Kidney (tissue), 14 donors: ENCODE results near the gene DNM3. TPM values are rescaled to one million over a fixed set of nuclear protein-coding genes. Genes with fewer than 3 reads are reported as not detected.

Source experiments
- DNase-seq, 5 donors: peaks; one replicate each; pipeline ENCODE4 v3.0.0-alpha.2; 2013 to 2020
- FAIRE-seq: peaks from 2 replicates; lab custom pipeline; 2012; peaks lifted over from hg19 to GRCh38; lab: Jason Lieb, UNC
- H3K27ac ChIP-seq, 2 donors: one replicate each; pipeline ENCODE4 v1.7.0; 2013; ENCODE audit warnings: low read depth in 2 of 2, low read length in 2 of 2, inconsistent platforms in 1 of 2
- H3K27me3 ChIP-seq: one replicate; pipeline ENCODE4 v1.7.1; 2013; ENCODE audit warnings: low read length, inconsistent platforms; ENCODE audit not compliant: control insufficient read depth, insufficient read depth
- H3K36me3 ChIP-seq, 3 donors: one replicate each; pipeline versions ENCODE4 v1.7.0 to v1.7.1; 2013; ENCODE audit warnings: low read length in 3 of 3, control low read depth in 1 of 3, inconsistent platforms in 1 of 3; ENCODE audit not compliant: insufficient read depth in 3 of 3, control insufficient read depth in 2 of 3
- H3K4me1 ChIP-seq, 3 donors: one replicate each; pipeline versions ENCODE4 v1.7.0 to v1.7.1; 2013; ENCODE audit warnings: low read length in 3 of 3, inconsistent platforms in 1 of 3, low read depth in 1 of 3; ENCODE audit not compliant: control insufficient read depth in 2 of 3, insufficient read depth in 2 of 3
- H3K4me3 ChIP-seq, 3 donors: one replicate each; pipeline versions ENCODE4 v1.7.0 to v1.8.1; 2013; ENCODE audit warnings: low read length in 3 of 3, control low read depth in 1 of 3, inconsistent platforms in 1 of 3
- H3K9ac ChIP-seq, 3 donors: one replicate each; pipeline versions ENCODE4 v1.7.0 to v1.7.1; 2013; ENCODE audit warnings: low read length in 3 of 3, control low read depth in 1 of 3, inconsistent platforms in 1 of 3
- H3K9me3 ChIP-seq, 3 donors: one replicate each; pipeline versions ENCODE4 v1.7.0 to v1.7.1; 2013; ENCODE audit warnings: low read length in 3 of 3, control low read depth in 1 of 3, inconsistent platforms in 1 of 3; ENCODE audit not compliant: control insufficient read depth in 2 of 3, insufficient read depth in 1 of 3
- intact Hi-C: fragments of 100-400 bp; cut with DNase I; formaldehyde crosslinking; loops from one replicate; pipeline ENCODE4 v1.11.1; 2022
- polyA plus RNA-seq: library from polyadenylated mRNA; stranded (reverse); fragments of 350-450 nt; fragmentation: Illumina TruSeq; extraction: RNeasy Lipid Tissue Mini Kit (QIAGEN cat#74804); gene quantifications from one replicate; pipeline ENCODE4 v1.2.3, GENCODE V29; 2014; ENCODE audit warnings: low read depth, low replicate concordance; ENCODE audit not compliant: insufficient read depth
- total RNA-seq: library from RNA; stranded (reverse); fragmentation: NEBNext Ultra II Directional; extraction: Animal tissue kit (Norgen Biotek cat#: 25700); gene quantifications from one replicate; pipeline ENCODE4 v1.2.1, GENCODE V29; 2021
- TF ChIP-seq, protein P1 (sequence below): IDR thresholded peaks from 3 replicates; pipeline ENCODE4 v1.5.1; 2012; ENCODE audit warnings: mild to moderate bottlenecking, moderate library complexity, borderline replicate concordance; ENCODE audit not compliant: insufficient read depth; ENCODE audit errors: extremely low read depth
- donor health status: control.
- donor health status: control.
- donor health status: control.
- donor health status: control.
- donor health status: control.
- donor health status: DM: yes; HTN: yes; CAD: no.
- donor health status: Normal renal cell carcinoma (clear cell type).

DNM3 gene
- total and polyA plus RNA-seq, 2 donors from 2014 or later = 5.9 to 19.1 TPM

DNA sequence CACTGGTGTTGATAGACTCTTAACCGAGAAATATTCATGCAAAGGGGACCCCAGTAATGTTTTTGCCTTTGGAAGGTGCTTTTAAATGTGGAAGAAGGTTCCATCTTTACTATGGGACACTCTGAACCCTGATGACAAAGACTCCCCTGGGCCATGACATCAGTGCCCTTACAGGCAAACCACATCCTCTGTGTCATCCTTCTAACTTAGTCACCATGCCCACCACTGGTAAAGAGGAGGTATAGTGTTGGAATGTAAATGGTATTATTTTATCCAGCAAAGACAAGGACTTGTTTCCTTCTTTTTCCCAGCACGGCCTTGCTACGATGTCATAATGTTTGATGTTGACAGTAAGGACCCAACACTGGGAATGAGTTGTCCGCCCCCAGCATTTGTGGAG lies 47.2 kb upstream of the DNM3 start:
- TF ChIP-seq, protein P1, sequence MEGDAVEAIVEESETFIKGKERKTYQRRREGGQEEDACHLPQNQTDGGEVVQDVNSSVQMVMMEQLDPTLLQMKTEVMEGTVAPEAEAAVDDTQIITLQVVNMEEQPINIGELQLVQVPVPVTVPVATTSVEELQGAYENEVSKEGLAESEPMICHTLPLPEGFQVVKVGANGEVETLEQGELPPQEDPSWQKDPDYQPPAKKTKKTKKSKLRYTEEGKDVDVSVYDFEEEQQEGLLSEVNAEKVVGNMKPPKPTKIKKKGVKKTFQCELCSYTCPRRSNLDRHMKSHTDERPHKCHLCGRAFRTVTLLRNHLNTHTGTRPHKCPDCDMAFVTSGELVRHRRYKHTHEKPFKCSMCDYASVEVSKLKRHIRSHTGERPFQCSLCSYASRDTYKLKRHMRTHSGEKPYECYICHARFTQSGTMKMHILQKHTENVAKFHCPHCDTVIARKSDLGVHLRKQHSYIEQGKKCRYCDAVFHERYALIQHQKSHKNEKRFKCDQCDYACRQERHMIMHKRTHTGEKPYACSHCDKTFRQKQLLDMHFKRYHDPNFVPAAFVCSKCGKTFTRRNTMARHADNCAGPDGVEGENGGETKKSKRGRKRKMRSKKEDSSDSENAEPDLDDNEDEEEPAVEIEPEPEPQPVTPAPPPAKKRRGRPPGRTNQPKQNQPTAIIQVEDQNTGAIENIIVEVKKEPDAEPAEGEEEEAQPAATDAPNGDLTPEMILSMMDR = no peak
- Histone ChIP-seq H3K9ac (no peak overlapping the region), H3K4me1 (peaks cover 0 to 2% (median 0%) of the 10 kb centered on the region in 3 donors), H3K36me3 (peaks cover 6 to 58% (median 39%) of the 10 kb centered on the region in 3 donors), H3K27ac (no peak overlapping the region), H3K27me3 (no peaks in the 10 kb centered on the region), H3K9me3 (no peaks in the 10 kb centered on the region), H3K4me3 (no peak overlapping the region)
- DNase-seq = no peak
- FAIRE-seq = no peak
- intact Hi-C loops = no loop called here

- peaks cover 6 to 43% (median 31%) of the 10 kb centered on the region in 3 donors for H3K36me3 ChIP-seq
- TF ChIP-seq, protein P1 = no peak
Measured at GRCh38 chr1:171796592-171796991, 44.7 kb upstream of the DNM3 start.

DNA sequence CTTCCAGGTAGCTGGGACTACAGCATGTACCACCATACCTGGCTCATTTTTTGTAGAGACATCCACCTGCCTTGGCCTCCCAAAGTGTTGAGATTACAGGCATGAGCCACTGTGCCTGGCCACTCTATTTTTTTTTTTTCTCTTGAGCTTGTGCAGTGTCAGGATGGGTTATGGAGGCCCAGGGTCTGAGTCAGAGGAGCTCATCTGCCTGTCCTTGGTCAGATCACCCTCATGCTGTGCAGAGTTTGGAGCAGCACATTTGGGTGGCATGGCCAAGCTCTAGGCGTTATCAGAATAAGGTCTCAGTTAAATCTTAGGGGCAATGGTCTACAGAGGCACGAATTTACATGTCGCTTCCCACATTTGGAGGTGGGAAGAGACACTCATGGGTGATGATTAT lies 43.0 kb upstream of the DNM3 start:
- intact Hi-C loops = no loop called here
- Histone ChIP-seq H3K27ac (no peak overlapping the region), H3K27me3 (no peaks in the 10 kb centered on the region), H3K9me3 (no peaks in the 10 kb centered on the region), H3K9ac (no peak overlapping the region), H3K36me3 (peaks cover 6 to 32% (median 16%) of the 10 kb centered on the region in 3 donors), H3K4me1 (peaks cover 0 to 4% (median 0%) of the 10 kb centered on the region in 3 donors), H3K4me3 (no peak overlapping the region)
- TF ChIP-seq, protein P1 = no peak
- DNase-seq (no peak), FAIRE-seq (no peak)

More at GRCh38 chr1:171796592-171796991, 44.7 kb upstream of the DNM3 start:
- intact Hi-C loops = no loop called here
- FAIRE-seq = no peak
- no peaks in the 10 kb centered on the region for H3K9me3 ChIP-seq
- peaks cover 0 to 3% (median 0%) of the 10 kb centered on the region in 3 donors for H3K4me1 ChIP-seq
- H3K27ac ChIP-seq = no peak overlapping the region
- H3K27me3 ChIP-seq = no peaks in the 10 kb centered on the region
- no peak overlapping the region for H3K4me3 ChIP-seq
- DNase-seq = no peak
- no peak overlapping the region for H3K9ac ChIP-seq

DNA sequence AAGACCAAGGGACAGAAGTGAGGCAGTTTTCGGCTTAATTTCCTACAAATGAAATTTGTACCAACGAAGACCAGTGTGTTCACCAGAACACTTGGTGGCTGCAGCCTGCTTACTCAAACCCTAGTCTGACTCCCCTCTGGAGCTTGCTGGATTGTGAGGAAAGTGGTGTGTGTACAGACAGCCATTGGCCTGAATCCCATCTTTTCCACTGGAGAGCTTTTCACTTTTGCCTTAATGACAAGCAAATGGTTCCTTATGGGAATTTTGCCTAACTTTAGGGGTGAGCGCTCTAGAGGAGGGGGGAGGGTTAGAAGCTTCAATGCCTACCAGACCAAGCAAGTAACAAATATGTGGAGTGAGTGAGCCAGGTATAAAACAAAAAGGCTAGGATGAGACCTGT lies 42.5 kb upstream of the DNM3 start:
- Histone ChIP-seq H3K9me3 (no peaks in the 10 kb centered on the region), H3K4me3 (no peak overlapping the region), H3K27ac (no peak overlapping the region), H3K4me1 (peaks cover 0 to 4% (median 0%) of the 10 kb centered on the region in 3 donors), H3K9ac (no peak overlapping the region), H3K36me3 (peaks cover 6 to 30% (median 16%) of the 10 kb centered on the region in 3 donors), H3K27me3 (no peaks in the 10 kb centered on the region)
- FAIRE-seq = no peak
- DNase-seq = no peak
- TF ChIP-seq, protein P1 = no peak
- intact Hi-C loops = no loop called here
